HG03025 (cell line): ENCODE data around the gene KIF26B.

Experiments
- ATAC-seq: cut with Tn5 transposase; IDR thresholded peaks from one replicate; pipeline ENCODE4 v1.9.1; 2021; ENCODE audit warnings: mild to moderate bottlenecking, moderate library complexity; ENCODE audit not compliant: unreplicated experiment, low FRiP score

The KIF26B gene

DNA sequence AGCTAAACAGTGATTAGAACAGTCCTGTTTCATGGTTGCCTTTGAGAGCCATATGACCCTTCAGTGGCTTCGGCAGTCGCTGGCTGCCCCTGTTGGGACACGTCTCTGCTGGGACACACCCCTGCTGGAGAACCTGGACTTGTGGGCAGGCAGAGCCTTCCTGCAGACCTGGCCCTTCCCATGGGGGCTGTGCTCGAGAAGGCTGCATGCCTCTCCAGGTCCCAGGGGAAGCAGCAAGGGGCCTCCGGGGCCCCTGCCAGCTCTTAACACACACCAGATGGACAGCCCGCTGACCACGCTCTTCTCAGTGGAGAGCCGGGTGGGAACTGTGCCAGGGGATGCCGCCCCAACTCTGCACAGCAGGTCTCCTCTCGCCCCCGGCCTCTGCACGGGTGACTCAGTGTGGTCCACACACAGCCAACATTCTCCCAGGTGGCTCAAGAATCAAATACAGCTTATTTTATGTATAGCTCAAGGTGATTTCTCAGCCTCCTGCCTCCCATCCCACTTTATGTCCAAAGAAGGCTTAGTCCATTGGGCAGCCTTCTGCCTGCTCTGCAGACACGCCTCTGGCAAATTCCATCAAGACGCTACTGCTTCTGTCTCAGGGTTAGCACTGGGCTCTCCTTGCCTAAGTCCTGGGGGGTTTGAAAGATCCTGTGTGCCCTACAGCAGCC, 450.8 kb downstream of the KIF26B start:
- no peak for ATAC-seq

DNA sequence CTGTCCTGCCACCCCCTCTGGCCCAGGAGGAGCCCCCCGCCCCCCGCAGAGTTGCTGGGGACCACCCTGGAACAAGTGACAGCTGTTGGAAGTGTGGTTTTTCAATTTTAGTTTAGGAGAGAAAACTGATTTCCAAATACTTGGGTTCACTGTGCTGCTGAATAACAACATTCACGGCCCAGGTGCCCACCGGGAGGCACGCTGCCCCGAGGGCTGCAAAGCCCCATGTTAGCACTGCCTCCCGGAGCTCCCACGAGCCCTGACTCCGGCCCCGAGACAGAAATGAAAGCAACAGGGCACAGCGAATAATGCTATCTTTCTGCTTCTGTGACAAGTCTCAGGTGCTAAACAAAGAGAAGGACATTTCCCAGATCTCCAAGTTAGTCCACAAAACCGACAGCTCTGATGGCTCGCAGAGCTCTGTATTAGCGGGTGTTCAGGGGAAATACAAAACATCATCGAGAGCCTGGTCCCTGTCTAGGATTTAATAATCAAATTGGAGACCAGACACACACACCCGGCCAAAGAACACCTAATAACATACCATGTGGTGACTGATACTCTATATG, 451.5 kb downstream of the KIF26B start:
- no peak for ATAC-seq

DNA sequence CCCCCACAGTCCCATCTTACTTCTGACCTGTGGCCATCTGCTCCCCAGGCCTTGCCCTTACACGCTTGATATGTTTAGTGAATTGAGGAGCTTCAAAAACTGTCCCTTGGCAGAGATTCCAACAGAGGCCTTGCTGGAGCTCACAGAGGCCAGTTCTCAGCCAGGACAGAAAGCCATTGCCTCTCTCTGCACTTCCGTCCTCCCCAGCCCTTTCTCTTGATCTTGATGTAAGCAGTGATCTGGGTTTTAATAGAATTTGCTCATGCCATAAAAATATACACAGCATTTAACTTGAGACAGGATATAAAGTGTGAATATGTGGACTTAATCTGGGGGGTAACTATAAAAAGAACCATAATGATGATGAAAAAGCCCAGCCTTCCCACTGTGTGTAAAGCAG, 453.5 kb downstream of the KIF26B start:
- no peak for ATAC-seq

DNA sequence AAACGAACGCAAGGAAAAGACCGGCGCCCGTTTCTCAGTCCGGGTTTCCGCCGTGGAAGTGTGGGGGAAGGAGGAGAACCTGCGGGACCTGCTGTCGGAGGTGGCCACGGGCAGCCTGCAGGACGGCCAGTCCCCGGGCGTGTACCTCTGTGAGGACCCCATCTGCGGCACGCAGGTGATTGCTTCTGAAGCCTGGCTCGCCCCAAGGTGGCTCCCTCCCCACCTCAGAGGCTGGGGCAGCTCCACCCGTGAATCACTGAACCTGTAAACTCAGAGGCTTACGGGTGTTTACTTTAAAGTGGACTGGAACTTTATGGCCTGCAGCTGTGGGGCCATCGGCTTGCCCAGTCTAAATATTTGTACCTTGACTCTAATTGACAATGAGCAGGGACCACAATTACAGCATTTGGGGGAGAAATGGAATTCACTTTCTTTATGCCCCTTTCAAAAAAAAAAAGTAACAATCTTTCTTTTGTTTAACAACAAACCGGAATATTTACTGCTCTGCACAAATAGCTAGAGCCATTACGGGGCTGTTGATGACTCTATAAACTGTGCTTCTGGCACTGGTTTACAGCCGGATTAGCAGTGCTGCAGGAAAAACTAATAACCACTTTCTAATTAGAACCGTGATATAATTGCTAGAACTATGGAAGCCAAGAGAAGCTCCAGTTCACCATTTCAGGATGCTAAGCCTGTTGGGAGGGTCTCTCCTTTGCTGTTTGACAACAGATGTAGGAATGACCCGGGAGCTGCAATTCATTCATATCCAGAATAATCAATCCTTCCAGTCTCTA, 454.8 kb downstream of the KIF26B start:
- no peak for ATAC-seq

DNA sequence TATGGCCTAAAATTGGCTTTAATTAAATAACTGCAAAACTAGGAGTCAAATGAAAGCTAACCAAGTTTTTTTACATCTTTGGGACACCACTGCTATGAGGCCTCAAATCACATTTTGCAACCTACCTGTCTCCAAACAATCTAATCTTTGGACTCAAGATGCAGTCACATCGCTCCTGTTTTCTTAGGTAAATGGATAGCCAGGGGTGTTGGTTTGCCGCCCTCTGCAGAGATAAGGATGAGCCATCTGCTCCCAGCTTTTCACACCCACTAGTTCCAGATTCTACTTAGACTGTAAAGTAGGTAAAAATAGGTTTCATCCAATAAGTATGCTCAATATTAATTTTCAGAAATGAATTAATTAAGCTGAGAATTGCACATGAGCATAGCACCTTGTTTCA, 456.5 kb downstream of the KIF26B start:
- no peak for ATAC-seq

DNA sequence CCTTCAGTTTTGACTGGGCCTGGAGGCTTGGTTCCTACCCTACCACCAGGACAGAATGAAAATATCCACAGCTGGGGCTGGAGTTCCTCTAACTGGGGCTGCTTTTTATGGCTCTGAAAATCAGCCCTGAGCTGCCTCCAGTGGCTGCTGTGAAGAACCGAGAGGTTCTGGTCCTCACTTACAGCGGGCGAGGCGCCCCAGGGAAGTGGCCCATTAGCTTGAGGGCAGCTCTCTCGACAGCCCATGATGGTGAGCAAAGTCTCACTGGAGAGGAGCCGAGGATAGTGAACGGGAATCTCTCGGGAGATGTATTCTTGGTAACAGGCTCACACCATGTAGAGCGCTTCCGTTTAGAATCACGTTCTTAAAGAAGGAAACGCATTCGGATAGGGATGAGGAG, 459.7 kb downstream of the KIF26B start:
- no peak for ATAC-seq

DNA sequence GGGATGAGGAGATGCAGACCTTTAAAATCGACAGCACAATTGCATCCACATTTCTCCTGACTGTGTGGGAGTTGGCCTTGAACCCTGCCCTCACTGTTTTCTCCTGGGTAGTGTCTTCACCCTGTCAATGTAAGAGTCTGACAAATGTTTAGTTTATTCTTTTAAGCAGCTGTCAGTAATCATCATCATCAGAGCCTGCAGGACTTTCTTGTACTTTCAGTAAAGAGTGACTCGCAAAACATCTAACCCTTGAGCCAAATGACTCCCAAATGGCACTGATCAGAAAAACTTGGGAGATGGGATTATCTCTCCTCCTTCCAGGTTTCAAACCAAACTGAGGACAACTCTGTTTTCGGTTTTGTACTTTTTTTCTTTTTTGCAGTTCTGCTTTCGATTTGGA, 460.2 kb downstream of the KIF26B start:
- no peak for ATAC-seq

DNA sequence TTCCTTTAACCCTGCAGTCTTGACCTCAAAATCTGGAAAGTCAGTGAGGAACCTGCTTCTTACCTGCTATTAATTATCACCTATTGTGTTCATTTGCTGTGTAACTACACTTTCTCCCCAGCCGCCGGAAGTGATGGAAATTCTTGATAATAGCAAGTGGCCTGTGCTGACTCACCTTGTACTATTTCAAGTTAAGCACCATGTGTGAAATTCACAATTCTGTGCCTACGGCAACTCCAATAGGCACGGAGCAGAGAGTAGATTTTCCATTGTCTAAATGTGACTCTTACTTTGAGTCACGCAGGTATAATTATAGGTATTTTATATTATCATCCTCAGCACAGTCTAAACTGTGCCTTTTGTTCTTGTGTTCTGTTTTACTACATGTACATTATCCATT, 466.8 kb downstream of the KIF26B start:
- ATAC-seq = no peak

DNA sequence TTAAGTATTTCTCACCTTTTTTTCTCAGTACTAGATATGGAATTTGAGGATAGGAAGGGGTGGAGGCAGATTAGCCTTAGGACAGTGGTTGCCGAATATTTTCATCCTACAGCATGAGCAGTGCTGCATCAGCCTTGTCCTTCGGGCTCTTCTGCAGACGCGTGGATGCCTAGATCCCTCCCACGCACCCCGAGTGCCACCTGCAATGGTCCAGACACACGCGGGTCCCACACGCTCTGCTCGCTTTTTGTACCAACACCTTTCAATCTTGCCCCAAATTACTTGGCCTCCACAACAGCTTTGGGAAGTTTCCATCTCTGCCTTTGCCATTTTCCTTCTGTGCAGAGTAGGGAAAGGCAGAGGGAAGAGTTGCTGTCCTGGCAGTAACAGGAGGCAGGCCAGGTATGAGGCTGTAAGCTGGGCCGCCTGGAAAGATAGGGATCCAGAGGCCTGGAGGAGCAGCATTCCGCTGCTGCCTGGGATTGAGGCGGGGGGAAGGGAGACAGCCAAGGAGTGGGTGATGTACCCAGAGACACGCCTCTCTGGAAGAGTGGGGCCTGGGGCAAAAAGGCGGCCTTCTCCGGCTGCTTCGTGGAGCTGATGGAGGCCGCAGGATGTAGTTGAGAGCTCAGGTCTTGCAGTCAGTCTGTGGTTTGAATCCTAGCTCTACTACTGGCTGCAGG, 467.7 kb downstream of the KIF26B start:
- no peak for ATAC-seq

DNA sequence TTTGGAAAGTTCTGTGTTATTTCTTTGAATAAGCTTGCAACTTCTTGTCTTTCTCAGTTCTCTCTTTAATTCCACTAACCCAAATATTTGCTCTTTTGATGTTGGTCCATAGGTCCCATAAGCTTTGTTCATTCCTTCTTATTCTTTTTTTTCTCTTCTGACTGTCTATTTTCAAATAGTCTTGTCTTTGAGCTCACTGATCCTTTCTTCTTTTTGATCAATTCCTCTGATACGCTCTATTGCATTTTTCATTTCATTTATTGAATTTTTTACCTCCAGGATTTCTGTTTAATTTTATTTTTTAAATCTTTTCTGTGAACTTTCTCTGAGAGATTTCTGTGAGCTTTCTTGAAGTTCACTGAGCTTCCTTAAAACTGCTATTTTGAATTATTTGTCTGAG, 486.6 kb downstream of the KIF26B start:
- no peak for ATAC-seq

DNA sequence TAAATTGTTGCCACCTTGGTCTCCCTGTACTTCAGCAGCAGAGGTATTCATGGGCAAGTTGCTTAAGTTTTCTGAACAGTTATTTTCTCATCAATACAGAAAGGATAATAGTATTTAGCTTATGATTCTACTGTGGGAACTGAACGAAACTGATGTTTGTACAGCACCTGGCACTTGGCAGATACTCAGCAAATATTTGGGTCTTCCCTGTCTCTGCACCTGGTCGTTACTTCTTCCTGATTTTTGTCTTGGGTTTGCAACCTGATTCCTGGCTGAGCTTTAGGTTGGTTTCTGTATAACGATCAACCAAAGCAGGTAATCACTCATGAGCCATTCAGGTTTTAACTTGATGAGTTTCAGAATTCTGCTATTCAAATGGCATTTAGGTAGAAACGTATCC, 490.6 kb downstream of the KIF26B start:
- peak; percentile 33 for ATAC-seq

DNA sequence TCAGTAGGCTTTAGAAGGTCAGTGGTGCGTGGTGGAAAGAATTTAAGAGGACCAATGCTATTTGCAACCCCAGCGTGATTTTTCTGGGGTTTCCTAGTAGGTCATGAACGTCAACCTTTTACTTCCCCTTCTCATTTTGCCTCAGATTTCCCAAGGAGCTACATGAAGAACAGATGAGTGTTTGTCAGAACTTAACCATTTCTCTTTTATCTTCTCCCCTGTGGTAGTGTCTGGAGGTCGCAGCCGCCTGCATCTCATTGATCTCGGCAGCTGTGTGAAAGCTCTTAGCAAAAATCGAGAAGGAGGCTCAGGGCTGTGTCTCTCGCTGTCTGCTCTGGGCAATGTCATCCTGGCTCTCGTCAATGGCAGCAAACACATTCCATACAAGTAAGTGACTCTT, 491.1 kb downstream of the KIF26B start:
- peak; percentile 48 for ATAC-seq

DNA sequence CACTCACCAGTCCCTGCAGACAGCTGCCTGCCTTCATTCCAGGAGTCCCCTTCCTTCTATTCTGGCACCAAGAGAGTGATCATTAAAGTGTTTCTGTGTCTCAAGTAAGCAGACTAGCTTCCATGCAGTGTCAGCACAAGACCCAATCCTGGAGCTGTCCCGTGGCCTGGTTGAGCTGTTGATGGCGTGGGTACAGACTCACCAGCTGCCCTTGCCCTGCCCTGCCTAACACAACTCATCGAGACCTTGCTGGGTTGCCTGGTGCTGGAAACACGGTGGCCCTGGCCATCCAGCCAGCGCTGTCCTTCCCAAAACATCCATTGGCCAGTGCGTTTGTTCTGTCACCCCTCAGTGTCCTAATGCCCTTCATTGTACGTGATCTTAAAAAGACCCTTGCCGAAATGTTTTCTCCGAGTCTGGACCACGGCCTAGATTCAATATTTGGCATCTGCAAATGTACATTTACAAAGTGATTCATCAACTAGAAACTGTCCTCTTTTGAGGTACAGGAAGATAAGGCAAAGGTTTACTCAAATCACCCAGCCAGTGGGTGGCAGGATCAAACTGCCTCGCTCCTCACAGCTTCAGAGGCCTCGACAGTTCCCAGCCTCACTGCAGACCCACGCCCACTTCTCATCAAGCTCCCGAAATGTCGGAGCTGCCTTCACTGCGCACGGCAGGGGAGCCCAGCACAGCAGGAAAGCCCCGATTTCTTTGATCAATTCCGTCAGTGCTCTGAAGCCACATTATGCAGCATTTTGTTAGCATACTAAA, 494.2 kb downstream of the KIF26B start:
- no peak for ATAC-seq

DNA sequence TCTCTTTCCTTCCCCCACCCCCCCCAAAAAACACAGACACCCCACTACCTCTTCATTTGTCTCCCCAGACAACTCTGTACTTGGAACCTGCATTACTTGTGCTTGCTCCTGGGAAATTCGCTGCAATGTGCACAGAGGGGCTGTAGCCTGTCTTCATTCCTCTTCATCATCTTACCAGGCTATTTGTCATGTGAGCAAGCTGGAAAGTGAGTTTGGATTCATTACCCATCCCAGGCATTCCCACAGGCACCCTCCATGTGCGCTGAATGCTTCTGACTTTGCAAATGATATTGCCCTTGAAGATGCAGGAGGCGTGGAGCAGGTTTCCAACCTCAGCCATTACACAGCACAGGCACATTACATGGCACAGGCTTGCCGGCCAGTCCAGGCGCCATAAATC, 494.9 kb downstream of the KIF26B start:
- no peak for ATAC-seq

DNA sequence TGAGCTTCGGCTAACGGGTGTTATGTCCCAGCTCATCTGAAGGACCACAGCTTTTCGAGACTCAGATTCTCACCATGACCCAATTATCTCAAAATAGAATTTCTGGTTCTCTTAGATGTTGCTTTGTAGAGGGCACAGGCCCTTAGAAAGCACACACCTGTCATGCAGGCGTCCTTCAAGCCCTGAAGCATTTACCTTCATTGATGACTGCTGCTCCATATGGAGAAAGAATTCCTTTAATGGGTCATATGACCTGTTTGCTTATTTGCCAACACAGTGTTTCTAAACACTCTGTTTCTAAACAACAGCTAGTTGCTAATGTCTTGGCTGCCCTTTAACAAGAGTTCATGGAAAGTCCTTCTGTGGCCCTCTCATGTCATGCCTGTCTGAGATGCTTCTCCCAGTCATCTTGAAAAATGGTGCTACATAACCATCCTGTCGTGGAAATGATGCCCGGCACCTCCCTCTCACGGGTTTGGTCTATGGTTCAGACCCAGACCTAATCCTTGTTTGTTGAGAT, 495.7 kb downstream of the KIF26B start:
- ATAC-seq = no peak

DNA sequence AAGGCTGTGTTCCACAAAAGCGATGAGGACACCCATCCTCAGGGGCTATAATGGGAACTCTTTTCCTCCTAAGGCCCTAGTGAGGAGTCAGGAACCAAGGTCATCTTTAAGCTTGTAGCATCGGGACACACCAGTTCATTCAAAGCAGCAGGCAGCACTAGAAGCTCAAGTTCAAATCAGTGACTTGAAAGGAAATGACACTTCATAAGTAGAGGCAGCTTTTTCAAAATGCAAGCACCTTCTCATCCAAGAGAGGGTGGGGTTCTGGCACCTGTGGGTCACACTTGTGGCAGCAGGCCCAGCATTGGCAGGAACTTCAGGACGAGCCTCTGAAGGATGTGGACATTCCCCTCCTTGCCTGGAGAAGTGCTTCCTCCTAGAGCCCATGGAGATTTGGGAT, 496.3 kb downstream of the KIF26B start:
- no peak for ATAC-seq

DNA sequence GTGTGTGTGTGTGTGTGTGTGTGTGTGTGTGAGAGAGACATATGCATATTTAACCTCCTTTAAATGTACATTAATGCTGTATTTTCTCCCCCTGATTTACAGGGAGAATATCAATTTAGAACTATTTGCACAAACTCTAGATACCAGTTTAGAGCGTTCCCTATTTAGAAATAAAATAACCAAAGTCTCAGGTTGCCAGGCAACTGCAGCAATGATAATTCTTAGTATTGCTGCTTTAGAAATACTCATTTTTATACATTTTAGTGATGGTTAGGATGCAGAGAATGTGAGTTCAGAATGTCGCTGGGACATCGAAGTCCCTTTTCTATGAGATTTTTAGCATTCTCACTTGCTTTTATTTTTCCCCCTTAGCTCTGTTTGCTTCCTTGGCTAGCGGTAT, 497.3 kb downstream of the KIF26B start:
- no peak for ATAC-seq

DNA sequence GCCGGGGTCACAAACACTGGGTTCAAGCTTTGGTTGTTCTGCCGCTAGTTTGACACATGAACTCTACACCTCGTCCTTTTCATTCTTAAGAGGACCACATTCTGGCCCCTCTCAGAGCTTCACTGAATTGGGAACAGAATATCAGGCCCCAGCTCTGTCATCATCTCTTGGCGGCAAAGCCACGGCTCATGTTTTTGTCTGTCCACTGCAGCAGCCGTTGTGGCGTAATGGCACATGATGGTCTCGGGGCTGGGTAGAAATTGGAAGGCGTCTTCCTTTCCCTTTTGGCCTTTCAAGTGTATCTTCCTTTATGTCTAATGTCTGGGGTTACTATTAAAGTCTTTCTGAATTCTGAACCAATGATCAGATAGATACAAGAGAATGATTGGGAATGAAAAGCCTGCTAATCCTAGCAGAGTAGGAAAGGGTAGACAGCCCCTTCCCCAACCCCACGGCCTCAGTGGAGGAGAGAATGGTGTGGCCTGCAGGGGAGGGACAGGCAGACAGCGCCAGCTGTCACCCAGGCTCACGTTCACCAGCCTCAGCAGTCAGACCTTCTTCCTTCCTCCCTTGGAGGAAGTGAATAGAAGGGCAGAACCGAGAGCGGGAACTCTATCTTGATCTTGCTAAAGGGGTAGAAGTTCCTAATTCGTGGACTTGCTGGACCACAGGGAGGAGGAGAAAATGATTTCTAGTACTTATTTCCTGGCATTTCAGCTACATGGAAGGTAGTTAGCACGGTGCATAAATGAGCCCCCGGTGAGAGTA, 498.1 kb downstream of the KIF26B start:
- no peak for ATAC-seq

DNA sequence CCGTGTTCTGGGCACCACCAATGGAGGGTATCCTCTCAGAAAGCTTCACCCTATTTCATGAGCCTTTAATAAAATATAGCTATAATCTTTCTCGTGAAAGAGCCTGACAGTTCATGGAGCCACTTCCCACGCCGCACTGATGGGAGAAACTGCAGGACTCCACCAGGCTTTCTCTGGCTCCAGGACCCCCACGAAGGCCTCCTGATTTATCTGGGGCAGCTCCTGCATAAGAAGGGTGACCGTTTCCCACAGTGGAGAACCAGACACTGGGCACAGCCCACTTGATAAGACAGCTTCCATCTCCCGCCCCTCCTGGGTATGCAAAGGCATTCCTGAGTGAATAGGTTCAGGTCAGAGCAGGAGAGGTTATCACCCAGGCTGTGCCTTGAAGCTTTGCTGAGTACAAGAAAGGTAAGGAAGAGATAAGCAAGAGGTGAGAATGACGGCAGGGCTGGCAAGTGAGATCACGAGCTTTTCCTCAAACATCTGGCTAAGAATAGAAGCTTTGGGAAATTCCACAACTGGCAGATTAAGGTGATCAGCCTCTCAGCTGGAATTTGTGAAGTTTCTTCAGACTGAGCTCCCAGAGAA, 499.8 kb downstream of the KIF26B start:
- ATAC-seq = no peak
